Measurements from ENCODE around the gene CDH4.

GRCh38 chr20:61935926-61936700 lies 684.1 kb downstream of the CDH4 start:
- TF ChIP-seq EZH2 (IDR thresholded peaks at IDR 0.05) (no peak), CTCF (IDR thresholded peaks at IDR 0.05) (no peak), EZH2phosphoT487 (IDR thresholded peaks at IDR 0.05) (no peak)

Measured in neural progenitor cell (in vitro differentiated cells).